ENCODE results near the gene IL17D.
A peak's percentile ranks its signal among the peaks of the same experiment; 100 is the strongest.

Gene IL17D

DNA sequence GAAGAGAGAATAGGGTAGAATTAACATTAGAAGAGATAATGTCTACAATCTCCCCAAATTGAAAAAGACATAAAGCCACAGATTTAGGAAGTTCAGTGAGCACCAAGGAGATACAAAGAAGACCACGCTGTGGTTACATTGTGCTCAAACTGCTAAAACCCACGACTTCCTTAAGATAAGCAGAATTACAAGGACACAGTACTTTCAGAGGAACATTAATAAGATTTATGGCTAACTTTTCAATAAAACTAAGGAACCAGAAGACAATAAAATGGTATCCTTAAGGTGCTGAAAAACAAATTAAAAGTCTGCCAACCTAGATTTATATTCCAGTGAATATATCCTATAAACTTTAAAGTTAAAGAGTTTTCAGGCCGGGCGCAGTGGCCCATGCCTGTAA, 7.4 kb upstream of the IL17D start:
- no peak for DNase-seq

DNA sequence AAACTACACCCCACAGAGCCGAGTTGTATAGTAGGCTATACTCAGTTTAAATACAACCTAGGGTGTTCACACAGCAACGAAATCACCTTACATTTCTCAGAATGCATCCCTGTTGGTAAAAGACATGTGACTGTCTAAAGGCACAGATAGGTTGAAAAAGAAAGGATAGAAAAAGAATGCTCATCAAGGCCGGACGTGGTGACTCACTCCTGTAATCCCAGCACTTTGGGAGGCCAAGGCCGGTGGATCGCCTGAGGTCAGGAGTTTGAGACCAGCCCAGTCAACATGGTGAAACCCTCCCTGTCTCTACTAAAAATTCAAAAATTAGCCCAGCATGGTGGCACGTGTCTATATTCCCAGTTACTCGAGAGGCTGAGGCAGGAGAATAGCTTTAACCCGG, 3.8 kb upstream of the IL17D start:
- no peak for DNase-seq

DNA sequence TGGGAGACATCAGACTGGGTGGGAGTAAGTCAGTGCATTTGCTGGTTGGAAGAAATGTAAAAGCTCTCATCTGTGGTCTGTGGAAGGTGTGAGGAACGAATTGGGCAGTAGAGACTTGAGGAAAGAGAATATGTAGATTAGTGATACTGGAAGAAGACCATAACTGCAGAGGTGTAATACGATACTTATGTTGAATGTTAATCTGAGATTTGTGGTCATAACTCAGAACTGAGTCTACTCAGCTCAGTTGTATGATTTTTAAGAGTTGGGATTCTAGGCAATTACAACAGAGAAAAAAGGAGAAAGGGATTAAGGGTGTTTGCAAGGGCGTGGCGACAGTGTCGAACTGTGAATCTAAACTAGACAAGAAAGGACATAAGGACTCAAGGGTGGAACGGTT, 3.2 kb upstream of the IL17D start:
- no peak for DNase-seq

DNA sequence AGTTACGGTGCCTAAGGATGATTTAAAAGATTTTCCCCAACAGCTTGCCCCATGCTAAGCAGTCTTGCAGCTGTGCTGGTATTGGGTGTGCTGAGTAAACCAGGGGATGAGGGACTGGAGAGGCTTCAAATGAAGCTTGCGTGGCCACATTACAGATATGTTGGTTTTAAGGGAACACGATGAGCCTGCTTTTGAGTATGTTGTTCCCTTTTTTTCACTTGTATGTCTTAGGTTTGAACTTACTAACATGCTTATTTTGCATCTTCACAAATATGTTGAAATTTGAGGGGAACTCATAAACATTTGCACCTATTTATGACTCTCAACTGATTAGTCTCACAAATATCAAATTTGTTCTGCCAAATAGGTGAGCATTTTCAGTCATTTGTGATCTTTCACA, 2.0 kb upstream of the IL17D start:
- no peak for DNase-seq

DNA sequence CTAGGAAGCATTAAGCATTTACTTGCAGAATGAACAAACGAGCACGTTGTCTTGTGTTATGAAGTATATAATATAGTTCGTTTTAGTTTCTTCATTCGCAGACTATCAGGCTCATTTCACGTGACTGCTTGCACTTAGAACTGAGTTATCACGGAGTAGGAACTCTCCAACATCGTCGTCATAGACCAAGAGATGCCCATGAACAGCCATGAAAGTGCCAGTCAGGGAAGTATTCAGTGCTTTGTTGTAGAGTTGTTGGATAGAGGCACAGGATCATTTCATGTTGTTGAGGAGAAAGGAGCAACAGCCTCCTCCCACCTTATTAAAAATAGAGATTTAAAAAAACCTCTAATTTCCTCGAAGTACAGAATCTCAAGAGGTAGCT, 977 bp upstream of the IL17D start:
- no peak for DNase-seq

DNA sequence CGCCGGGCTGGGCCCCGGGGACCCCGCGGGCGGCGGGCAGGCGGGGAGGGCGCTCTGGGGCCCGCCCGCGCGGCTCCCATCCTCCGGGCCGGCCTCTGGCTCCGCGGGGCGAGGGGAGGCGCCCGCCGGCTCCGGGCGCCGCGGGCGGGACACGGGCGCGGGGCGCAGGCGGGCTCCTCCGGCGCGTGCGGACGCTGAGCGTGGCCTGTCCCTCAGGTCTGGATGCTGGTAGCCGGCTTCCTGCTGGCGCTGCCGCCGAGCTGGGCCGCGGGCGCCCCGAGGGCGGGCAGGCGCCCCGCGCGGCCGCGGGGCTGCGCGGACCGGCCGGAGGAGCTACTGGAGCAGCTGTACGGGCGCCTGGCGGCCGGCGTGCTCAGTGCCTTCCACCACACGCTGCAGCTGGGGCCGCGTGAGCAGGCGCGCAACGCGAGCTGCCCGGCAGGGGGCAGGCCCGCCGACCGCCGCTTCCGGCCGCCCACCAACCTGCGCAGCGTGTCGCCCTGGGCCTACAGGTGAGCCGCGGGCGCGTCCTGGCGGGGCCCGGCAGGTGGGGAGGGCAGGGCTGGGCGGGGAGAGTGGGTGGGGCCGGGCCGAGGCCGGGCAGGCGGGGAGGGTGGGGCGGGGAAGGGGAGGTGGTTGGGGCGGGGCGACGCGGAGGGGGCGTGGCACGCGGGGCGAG, 420 bp downstream of the IL17D start:
- no peak for DNase-seq

DNA sequence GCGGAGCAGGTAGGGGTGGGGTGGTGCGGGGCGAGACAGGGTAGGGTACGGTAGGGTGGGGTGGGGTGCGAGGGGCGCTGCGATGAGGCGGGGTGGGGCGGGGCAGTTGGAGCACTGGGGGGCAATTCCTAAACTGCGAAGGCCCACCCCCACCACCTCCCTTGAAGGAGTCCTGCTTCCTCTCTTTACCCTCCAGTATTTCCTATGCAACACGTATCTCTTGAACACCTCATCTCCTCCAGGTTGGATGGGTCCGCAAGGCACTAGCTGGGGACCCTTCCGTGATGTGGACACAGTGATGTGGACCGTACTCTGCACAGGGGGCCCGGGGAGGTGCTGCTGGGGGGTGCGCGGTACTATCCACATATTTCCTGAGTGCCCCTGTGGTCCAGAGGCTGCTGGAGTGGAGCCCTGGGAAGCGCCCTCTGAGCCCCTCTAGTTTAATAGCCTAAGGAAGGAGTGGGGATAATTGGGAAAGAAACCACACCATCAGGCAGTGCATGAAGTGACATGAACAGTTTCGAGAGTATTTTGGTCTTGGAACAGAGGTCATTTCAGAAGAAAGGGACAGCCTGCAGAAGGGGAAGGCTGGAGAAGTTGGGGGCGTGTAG, 1.1 kb downstream of the IL17D start:
- DNase-seq = no peak

DNA sequence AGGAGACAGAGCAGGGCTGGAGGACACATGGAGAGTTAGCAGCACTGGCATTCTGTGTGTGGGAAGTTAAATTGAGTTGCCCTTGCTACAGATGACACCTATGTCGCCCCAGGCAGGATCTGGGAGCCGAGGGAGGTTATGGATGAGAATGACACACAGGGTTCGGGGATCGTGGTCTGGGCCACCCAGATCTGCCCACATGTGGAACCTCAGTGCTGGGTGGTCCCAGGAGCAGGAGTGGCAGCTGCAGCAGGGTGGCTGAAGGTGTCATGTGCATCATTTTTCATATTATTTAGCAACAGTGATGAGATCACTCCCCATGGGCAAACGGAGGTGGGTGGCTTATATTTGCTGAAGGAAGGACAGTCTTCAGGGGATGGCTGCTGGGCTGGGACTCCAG, 3.2 kb downstream of the IL17D start:
- DNase-seq = no peak

DNA sequence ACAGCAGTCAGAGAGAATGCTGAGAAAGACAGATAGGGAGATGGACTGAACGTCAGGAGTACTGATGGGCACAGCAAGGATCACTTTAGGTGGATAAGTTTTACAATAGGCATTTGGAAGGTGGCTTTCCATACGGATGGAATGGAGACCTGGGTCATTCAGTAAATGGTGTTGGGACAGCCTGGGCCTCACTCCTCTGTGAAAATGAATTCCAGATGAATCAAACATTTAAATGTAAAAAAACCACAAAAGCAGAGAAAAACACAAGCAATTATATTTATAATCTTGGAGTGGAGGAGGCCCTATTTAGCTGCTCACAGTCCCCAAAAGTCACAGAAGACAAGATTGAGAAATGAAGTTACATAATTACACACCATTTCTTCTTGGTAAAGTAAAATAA, 4.7 kb downstream of the IL17D start:
- DNase-seq = no peak

DNA sequence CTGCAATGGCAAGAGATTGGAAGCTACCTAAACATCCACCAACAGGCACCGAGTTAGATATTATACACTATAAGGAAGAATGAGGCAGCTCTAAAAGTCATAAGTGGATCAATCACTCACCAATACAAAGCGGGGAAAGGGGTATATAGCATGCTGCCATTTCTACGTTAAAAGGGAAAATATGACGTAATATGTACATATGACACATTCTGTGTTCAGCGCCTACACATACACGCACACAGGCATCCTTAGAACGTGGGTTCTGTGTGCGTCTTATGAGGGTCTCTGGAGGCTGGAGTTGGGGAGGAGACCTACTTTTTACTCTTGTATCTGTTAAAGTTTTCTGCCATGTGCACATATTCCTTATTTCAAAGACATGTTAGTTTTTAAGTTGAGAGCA, 5.9 kb downstream of the IL17D start:
- DNase-seq = no peak

DNA sequence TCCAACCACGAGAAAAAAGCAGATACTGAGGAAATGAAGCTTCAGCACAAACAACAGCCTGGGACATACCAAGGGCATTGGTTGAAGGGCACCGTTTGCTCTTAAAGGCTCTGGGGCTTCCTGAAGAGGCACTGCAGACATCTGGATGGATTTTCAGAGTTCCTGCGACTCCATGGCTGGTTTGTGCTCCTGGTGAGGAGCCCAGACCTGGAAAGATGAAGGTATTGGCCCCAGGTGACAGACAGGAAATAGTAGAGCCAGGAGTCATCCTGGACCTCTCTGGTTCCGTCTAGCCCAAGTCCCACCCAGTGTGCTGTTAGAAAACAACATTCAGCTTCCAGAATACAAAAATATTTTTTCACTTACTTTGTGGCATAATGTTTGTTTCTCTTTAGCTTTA, 6.3 kb downstream of the IL17D start:
- DNase-seq = no peak

DNA sequence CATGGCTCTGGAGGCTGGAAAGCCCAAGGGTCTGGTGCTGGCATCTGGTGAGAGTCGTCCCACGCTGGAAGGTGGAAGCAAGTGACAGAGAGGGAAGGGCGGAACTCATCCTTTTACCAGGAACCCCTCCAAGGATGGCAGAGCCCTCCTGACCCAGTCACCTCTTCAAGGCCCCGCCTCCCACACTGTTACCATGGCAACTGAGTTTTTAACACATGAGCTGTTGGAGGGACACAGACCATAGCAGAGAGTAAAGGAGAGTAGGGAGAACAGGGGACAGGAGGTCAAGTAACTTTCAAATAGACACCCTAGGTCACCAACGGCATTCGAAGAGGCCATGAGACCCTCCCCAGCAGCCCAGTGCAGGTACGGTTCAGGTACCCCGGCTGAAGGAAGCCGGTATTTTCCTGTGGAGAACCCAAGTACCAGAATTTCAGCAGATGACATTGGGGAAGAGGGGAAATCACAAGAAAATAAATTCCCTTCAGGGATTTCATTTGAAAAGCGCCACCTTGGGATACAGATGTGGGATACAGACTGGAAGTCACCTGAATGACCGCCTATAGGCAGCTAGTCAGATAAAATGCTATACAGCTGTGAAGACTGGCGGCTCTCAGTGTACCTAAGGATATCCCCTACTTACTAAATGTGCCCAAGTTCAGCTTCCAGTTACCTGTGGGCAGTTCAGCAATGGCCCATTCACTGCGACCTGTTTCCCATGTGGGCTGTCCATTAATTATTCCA, 8.0 kb downstream of the IL17D start:
- no peak for DNase-seq

DNA sequence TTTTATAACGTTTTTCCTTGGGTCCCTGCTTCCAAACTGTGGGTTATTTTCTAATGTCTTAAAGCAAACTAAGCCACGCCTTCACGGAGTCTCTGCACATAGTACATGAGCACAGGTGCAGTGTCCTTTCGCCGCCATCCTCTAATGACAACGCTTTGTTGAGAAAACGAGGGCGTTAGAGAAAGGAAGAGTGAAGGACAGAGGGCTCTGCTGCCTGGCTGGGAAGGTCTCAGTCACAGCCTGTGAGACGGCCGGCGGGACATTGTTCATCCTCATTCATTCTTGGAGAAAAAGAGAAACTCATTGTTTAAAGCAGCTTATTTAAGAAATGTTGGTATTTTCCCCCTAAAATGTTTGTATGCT, 9.5 kb downstream of the IL17D start:
- no peak for DNase-seq

DNA sequence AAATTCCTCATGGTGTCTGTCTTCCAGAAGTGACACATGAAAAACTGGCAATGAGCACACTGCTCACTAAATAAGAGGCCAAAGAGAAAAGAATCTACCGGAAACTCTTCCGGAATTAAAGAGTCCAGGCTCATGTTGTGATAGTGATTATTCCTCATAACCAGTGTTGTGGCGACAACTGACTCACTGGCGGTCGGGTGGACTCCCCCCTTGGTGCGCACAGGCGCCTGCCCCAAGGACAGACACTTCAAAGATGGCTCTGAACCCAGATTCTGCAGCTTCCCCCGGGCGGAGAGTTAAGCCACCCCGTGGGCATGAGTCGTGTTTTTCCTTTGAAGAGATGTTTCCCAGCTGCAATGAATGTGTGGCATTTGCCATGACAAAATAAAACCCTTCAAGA, 10.3 kb downstream of the IL17D start:
- no peak for DNase-seq

DNA sequence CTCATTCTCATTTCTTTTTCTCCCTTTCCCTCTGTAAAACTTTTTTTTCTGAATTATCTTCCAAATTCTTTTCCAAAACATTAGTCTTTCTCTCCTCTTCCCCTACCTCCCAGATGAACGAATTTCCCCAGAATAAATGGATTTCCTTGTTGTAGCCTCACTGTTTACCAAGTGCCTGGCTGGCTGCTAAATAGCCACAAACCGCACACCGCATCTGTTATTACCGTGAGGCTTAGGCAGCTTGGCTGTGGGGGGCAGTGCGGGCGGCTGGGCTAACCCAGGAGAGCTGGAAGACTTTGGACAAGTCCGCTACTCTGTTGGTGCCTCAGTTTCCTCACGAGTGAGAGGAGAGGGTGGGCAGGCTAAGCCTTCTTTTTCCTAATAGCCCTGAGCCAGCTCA, 10.7 kb downstream of the IL17D start:
- DNase-seq = no peak

DNA sequence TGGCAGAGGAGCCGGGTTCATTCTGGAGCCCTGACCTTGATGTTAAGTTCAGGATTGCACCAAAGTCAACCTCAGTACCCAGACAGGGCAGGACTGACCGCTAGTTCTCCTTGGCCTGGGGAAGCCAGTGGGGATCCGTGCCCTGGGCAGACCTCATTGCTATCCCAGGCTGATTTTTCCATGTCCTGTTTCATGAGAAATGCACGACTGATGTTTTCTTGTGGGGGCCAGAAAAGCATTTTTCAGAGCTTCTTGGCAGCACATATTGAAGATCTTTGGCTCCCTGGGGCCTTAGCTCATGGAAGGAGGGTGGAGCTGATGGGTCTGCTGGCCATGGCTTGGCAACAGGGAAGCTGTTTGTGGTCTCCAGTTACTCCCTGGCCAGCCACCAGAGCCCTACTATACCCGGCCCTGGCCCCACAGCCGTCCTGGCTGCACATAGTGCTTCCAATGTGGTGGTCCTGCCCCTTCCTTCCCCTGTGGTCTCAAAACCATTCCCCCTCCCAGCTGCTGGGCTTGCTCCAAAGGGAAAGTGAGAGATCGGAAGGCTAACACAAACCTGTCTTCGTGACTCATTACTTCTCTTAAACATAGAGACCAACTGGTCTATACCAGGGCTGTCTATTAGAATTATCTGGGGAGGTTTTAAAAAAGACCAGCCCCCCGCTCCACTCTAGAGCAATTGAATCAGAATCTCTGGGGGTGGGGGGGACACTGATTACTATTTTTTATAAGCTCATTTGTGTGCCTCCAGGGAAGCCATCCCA, 11.2 kb downstream of the IL17D start:
- DNase-seq = peak; percentile 61

DNA sequence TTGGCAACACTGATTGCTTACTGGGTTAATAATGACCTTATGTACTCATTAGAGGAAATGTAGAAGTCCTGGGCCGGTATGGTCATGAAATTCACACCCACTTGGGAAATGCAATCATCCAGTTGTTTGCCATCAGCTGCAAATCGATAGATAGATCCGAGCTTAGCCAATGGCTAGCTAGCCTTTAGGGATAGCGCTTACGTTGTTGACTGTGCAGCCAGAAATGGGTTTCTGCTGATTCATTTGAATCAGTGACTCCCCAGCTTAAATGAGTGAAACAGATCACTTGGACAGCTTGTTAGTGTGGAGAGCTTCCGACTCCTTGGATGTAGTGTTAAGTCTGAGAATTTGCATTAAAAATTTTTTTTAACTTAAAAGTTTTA, 11.8 kb downstream of the IL17D start:
- no peak for DNase-seq

DNA sequence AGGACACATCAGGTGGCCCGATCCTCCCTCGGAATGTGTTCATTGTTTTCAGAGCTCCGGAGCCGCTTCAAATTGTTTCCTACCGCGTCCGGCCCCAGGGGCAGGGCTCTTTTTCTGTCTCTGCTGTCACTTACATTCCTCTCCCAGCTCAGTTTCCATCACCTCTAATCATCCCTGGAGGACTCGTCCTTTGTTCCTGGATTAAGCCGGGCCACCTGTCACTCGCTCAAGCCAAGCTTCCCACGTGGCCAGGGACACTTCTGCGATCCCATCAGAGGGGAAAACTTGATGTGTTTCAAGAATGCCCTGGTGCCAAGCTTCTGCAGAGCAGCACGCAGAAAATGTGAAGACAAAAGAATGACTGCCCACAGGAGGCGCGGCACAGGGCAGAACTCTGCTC, 13.5 kb downstream of the IL17D start:
- DNase-seq = peak; percentile 14

DNA sequence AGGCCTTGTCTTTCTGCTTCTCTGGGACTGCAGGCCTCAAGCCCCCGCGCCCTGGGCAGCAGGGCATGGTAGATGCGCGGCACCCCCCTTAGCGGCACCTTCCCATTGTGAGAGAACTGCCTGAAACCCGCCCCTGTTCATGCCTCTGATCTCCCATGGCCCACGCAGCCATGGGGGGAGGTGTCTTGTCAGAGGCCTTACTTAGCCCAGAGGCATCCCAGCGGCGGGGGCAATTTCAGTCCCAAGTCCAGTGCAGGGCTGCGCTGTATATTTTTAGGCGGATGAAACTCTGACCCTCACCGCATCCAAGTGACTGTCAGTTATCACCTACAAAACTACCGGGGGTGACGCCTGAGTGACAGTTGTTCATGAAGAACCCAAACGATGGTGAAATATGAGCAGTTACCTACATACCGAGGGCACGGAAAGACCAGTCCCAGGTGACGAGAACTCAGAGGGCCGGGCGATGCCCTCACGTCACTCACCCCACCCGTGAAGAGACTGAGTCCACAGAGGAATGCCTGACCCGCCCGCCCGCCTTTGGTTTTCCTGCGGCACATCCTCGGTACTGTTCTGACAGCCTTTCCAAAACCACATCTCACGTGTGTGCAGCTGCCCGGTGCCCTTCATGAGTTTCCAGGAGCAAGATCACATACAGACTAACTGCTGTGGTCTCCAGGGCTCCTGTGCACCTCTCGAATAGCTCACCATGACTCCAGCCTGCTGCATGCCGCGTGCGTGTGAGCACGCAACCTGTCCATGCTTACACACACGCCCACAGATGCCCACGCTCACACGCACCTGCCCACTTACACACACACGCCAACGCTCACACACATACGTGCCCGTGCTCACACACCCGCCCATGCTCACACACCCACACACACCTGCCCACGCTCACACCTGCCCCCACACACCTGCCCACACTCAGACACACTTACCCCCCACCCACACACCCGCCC, 14.4 kb downstream of the IL17D start:
- DNase-seq = no peak

DNA sequence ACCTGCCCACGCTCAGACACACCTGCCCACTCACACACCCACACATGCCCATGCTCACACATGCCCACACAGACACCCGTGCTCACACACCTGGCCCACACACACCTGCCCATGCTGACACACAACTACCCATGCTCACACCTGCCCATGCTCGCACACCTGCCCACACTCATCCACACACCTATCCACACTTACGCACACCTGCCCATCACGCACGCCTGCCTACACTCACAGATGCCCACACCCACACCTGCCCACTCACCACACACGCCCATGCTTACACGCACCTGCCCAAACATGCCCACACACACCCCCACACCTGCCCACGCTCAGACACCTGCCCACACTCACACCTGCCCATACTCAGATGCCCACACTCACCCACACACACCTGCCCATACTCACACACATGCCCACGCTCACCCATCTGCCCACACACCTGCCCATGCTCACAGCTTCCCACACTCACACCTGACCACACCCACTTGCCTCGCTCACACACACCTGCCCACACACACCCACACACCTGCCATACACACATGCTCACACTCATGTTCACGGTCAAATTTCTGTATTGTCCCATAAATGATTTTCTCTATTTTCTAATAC, 15.6 kb downstream of the IL17D start:
- DNase-seq = no peak

DNA sequence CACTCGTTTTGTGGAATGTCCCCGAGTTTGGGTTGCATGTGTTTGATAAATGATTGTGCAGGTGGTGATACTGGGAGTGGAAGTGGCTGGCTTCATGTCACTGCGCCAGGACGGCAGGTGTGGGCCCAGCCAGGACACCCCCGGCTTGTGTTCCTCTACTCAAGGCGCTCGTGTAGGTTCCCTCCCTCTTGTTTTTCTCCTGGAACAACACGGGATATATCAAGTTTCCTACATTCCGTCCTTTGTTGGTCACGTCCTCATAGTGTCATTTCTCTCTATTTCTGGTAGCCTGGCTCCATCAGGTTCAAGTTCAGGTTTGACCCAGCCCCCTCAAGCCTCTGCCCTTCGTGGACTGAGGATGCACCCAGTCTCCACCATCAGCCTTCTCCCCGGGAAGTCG, 16.3 kb downstream of the IL17D start:
- no peak for DNase-seq

DNA sequence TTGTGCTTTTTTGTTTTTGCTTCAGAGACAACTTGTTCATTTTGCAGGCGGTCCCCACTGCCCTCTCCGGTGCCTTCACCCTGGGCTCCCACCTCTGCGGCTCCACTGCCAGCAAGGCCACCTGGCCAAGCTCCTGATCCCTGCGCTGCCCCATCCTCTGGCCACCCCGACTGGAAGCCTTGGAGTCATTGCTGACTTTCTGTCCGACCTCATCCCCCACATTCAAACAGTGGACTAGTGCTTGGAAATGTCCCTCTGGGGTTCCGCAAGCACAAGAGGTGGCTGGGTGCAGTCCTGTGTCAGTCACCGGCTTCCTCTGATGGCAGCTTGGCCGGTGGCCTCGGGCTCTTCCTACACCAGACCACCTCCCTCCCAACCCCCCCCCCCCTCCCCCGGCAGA, 17.0 kb downstream of the IL17D start:
- DNase-seq = no peak
